SU-DHL-6 (cell line): ENCODE data around the gene ZNF385D.
"Not testable (repeated sequence)": the region's sequence is repeated elsewhere in the genome, so short reads cannot be mapped to it uniquely, and the experiment has no call there.

Source experiments
- EZH2phosphoT487 ChIP-seq: fragments of 200-600 bp; sonication (generic), shearing (Covaris generic); conservative IDR thresholded peaks from 2 replicates; pipeline ENCODE4 v1.6.1; 2018; ENCODE audit warnings: mild to moderate bottlenecking, antibody characterized with exemption, low read length, moderate library complexity, mixed read lengths
- TF ChIP-seq, protein P1 (sequence below): fragments of 200-600 bp; sonication (generic); IDR thresholded peaks from one replicate; pipeline ENCODE4 v1.5.1; 2017; ENCODE audit warnings: antibody characterized with exemption, mild to moderate bottlenecking, low read length, moderate library complexity; ENCODE audit not compliant: insufficient read depth, poor library complexity, severe bottlenecking

DNA sequence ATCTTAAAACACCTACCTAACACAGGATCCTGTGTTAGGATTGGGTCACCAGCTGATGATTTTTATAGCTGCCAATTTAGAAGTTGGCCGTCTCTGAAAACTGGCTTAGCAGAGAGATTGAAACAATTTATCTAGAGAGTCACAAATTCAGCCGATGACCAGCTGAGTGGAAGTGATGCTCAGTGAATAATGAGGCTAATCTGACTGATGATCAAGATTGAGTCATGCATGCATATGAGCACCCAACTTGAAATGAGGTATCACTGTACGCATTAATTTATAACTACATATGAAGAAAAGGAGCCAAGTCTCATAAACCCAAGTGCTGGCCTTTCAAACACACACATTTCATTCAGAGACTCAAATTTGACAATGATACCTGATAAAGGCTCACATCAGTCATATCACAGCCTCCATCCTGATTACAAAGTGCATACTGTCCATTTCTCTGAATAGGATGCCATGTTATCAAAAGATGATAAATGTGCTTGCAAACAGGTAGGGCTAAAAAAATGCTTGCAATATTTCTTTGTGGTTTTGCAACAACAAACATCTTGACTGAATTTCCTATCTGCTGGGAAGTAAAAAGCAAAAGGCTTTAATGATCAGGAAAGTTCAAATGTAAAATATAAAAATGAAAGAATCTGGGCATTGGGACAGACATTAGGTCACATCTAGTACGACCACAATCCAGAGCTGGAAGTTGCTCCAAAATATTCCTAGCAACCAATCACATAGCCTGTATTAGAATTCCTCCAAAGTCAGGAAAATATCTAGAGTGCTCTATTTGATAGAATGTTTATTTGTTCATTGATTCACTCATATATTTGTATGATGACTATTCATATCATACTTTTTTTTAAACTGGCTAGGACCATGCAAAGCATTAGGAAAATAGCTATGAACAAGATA is 264.7 kb downstream of the ZNF385D start:
- not testable (repeated sequence) for TF ChIP-seq EZH2phosphoT487
- TF ChIP-seq, protein P1, sequence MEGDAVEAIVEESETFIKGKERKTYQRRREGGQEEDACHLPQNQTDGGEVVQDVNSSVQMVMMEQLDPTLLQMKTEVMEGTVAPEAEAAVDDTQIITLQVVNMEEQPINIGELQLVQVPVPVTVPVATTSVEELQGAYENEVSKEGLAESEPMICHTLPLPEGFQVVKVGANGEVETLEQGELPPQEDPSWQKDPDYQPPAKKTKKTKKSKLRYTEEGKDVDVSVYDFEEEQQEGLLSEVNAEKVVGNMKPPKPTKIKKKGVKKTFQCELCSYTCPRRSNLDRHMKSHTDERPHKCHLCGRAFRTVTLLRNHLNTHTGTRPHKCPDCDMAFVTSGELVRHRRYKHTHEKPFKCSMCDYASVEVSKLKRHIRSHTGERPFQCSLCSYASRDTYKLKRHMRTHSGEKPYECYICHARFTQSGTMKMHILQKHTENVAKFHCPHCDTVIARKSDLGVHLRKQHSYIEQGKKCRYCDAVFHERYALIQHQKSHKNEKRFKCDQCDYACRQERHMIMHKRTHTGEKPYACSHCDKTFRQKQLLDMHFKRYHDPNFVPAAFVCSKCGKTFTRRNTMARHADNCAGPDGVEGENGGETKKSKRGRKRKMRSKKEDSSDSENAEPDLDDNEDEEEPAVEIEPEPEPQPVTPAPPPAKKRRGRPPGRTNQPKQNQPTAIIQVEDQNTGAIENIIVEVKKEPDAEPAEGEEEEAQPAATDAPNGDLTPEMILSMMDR, result not testable (repeated sequence)
